HEK293 (cell line): ENCODE data around the gene IDH3B.
A peak's percentile ranks its signal among the peaks of the same experiment; 100 is the strongest.

Experiments
- CTCF ChIA-PET: fragments of 350-600 bp; formaldehyde crosslinking; extraction: SDS; loops from one replicate; lab custom pipeline; 2021; ENCODE audit warnings: antibody characterized with exemption; lab: Yijun Ruan, JAX
- POLR2A ChIA-PET: fragments of 300-600 bp; formaldehyde crosslinking; extraction: SDS; loops from one replicate; lab custom pipeline; 2020; ENCODE audit warnings: antibody characterized with exemption, inconsistent platforms; lab: Yijun Ruan, JAX
- H3K27ac ChIP-seq: fragments of 200-500 bp; sonication (Bioruptor generic); 2 replicates; pipeline ENCODE4 v1.5.1; 2014; ENCODE audit warnings: low read depth, low read length, control low read depth, inconsistent platforms; ENCODE audit errors: extremely low read depth
- H3K36me3 ChIP-seq, 2 experiments: fragments of 200-500 bp in 1 of 2; sonication (Bioruptor generic) in 1 of 2; 1 replicate in 1 of 2; 2 replicates in 1 of 2; pipeline ENCODE4 v1.5.1; 2014 to 2017; ENCODE audit warnings: inconsistent platforms in 2 of 2, low read length in 2 of 2; ENCODE audit not compliant: control insufficient read depth in 2 of 2, insufficient read depth in 1 of 2
- H3K4me1 ChIP-seq: fragments of 200-500 bp; sonication (Bioruptor generic); 2 replicates; pipeline ENCODE4 v1.5.1; 2014; ENCODE audit warnings: mild to moderate bottlenecking, low read length, inconsistent platforms; ENCODE audit not compliant: control insufficient read depth, insufficient read depth
- H3K4me3 ChIP-seq: 2 replicates; pipeline ENCODE4 v1.5.1; 2011; ENCODE audit warnings: low read depth, mild to moderate bottlenecking, control low read depth, low read length, moderate library complexity
- H3K9me3 ChIP-seq: fragments of 200-500 bp; sonication (Bioruptor generic); 2 replicates; pipeline ENCODE4 v1.5.1; 2014; ENCODE audit warnings: low read depth, low read length, inconsistent platforms; ENCODE audit not compliant: control insufficient read depth, insufficient read depth
- ATF2 ChIP-seq: fragments of 450-650 bp; formaldehyde crosslinking; IDR thresholded peaks from 2 replicates; pipeline ENCODE4 v1.5.1; 2016; ENCODE audit warnings: missing biosample characterization, missing genetic modification characterization, low read depth
- GLIS1 ChIP-seq: fragments of 450-650 bp; formaldehyde crosslinking; IDR thresholded peaks from 2 replicates; pipeline ENCODE4 v1.5.1; 2016; ENCODE audit warnings: missing biosample characterization, missing genetic modification characterization
- HOXC10 ChIP-seq: sonication (generic); formaldehyde crosslinking; IDR thresholded peaks from 2 replicates; pipeline ENCODE4 v1.8.1; 2023; ENCODE audit warnings: mild to moderate bottlenecking, missing genetic modification reagents
- OSR2 ChIP-seq: fragments of 450-650 bp; formaldehyde crosslinking; IDR thresholded peaks from 2 replicates; pipeline ENCODE4 v1.5.1; 2016; ENCODE audit warnings: missing biosample characterization, missing genetic modification characterization
- ZBTB17 ChIP-seq: fragments of 450-650 bp; formaldehyde crosslinking; IDR thresholded peaks from 2 replicates; pipeline ENCODE4 v1.5.1; 2016; ENCODE audit warnings: missing biosample characterization, missing genetic modification characterization
- ZFHX2 ChIP-seq: fragments of 450-650 bp; formaldehyde crosslinking; conservative IDR thresholded peaks from 2 replicates; pipeline ENCODE4 v1.5.1; 2016; ENCODE audit warnings: missing biosample characterization, missing genetic modification characterization
- ZIC2 ChIP-seq: fragments of 450-650 bp; formaldehyde crosslinking; IDR thresholded peaks from 2 replicates; pipeline ENCODE4 v1.5.1; 2016; ENCODE audit warnings: missing biosample characterization, missing genetic modification characterization
- ZNF133 ChIP-seq: fragments of 450-650 bp; formaldehyde crosslinking; IDR thresholded peaks from 2 replicates; pipeline ENCODE4 v1.5.1; 2016; ENCODE audit warnings: missing biosample characterization, missing genetic modification characterization
- ZNF274 ChIP-seq, 2 experiments: fragments of 200-500 bp in 1 of 2; fragments of 450-650 bp in 1 of 2; sonication (Bioruptor generic) in 1 of 2; formaldehyde crosslinking in 1 of 2; IDR thresholded peaks; 2 replicates each; pipeline versions ENCODE4 v1.5.1 to v1.6.1; 2014 to 2016; ENCODE audit warnings: borderline replicate concordance in 1 of 2, inconsistent platforms in 1 of 2, low read length in 1 of 2, missing biosample characterization in 1 of 2, missing genetic modification characterization in 1 of 2
- ZNF488 ChIP-seq: fragments of 450-650 bp; formaldehyde crosslinking; IDR thresholded peaks from 2 replicates; pipeline ENCODE4 v1.5.1; 2016; ENCODE audit warnings: missing biosample characterization, missing genetic modification characterization
- ZNF571 ChIP-seq: fragments of 450-650 bp; formaldehyde crosslinking; IDR thresholded peaks from 2 replicates; pipeline ENCODE4 v1.5.0; 2017; ENCODE audit warnings: missing biosample characterization, missing genetic modification characterization
- ZNF623 ChIP-seq: fragments of 450-650 bp; formaldehyde crosslinking; IDR thresholded peaks from 2 replicates; pipeline ENCODE4 v1.5.1; 2016; ENCODE audit warnings: missing biosample characterization, missing genetic modification characterization
- TF ChIP-seq, protein P1 (sequence below): fragments of 450-650 bp; formaldehyde crosslinking; IDR thresholded peaks from 2 replicates; pipeline ENCODE4 v1.5.1; 2016; ENCODE audit warnings: missing biosample characterization, missing genetic modification characterization
- TF ChIP-seq, protein P2 (sequence below): fragments of 450-650 bp; formaldehyde crosslinking; IDR thresholded peaks from 2 replicates; pipeline ENCODE4 v1.5.1; 2016; ENCODE audit warnings: missing biosample characterization, missing genetic modification characterization

The IDH3B gene

GRCh38 chr20:2654831-2655230 lies 9.2 kb downstream of the IDH3B start:
- peaks cover 7% of the 10 kb centered on the region for H3K4me1 ChIP-seq
- POLR2A ChIA-PET = interaction anchor here (1.3 to 6.7 kb wide), 3 partner anchors 12 to 184 kb away, joined by 3 to 133 read pairs (median 4); partner anchors contain the start of genes IDH3B and SNRPB

DNA sequence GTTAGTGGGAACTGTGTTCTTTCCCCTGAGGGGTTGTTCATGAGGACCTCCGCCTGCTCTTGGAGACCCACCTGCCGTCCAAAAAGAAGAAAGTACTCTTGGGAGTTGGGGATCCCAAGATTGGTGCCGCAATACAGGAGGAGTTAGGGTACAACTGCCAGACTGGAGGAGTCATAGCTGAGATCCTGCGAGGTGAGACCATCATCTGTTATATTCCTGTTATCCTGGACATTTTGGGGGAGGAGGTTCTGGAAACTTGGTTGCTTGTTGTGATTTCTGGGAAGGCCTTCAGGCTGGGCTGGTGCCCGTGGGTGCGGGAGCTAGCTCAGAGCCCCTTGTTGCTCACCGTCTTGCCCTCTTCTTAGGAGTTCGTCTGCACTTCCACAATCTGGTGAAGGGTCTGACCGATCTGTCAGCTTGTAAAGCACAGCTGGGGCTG lies 9.6 kb downstream of the IDH3B start:
- TF ChIP-seq ZBTB17 (tag by site-specific recombination) (0 out of 2 replicates have a peak, but pooled peaks have one; percentile 5), ZNF133 (no peak), HOXC10 (CRISPR knock-in tag) (no peak)
- TF ChIP-seq, protein P1, sequence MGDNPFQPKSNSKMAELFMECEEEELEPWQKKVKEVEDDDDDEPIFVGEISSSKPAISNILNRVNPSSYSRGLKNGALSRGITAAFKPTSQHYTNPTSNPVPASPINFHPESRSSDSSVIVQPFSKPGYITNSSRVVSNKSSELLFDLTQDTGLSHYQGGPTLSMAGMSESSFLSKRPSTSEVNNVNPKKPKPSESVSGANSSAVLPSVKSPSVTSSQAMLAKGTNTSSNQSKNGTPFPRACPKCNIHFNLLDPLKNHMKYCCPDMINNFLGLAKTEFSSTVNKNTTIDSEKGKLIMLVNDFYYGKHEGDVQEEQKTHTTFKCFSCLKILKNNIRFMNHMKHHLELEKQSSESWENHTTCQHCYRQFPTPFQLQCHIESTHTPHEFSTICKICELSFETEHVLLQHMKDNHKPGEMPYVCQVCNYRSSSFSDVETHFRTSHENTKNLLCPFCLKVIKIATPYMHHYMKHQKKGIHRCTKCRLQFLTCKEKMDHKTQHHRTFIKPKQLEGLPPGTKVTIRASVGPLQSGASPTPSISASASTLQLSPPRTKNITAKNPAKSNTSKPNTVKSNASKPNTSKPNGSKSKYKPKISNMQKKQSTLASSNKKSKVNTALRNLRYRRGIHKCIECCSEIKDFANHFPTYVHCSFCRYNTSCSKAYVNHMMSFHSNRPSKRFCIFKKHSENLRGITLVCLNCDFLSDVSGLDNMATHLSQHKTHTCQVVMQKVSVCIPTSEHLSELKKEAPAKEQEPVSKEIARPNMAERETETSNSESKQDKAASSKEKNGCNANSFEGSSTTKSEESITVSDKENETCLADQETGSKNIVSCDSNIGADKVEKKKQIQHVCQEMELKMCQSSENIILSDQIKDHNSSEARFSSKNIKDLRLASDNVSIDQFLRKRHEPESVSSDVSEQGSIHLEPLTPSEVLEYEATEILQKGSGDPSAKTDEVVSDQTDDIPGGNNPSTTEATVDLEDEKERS = no peak
- TF ChIP-seq, all 188 proteins: peak for 1
- POLR2A ChIA-PET = interaction anchor here (1.3 to 6.7 kb wide), 3 partner anchors 12 to 184 kb away, joined by 3 to 133 read pairs (median 4); partner anchors contain the start of genes IDH3B and SNRPB

More at GRCh38 chr20:2654831-2655230, 9.2 kb downstream of the IDH3B start:
- CTCF ChIA-PET = interaction anchor here (1.1 to 16.0 kb wide), 3 partner anchors 10 to 133 kb away, joined by 3 to 166 read pairs (median 7); no protein-coding TSS in a partner anchor
- Histone ChIP-seq H3K9me3 (no peaks in the 10 kb centered on the region), H3K27ac (peak overlapping the region; percentile 97), H3K4me3 (no peak overlapping the region; the same call in 1 of the 2 replicates), H3K36me3 (peaks cover 40 to 70% of the 10 kb centered on the region in 2 experiments)
- TF ChIP-seq ZNF274 (IDR thresholded peaks at IDR 0.05; ENCODE audit: low read length) (no peak), ZNF274 (tag by site-specific recombination; IDR thresholded peaks at IDR 0.05; ENCODE audit: borderline replicate concordance) (no peak), ZNF571 (no peak), ZNF623 (no peak), OSR2 (tag by site-specific recombination) (no peak), ATF2 (tag by site-specific recombination) (no peak)
- TF ChIP-seq, protein P2, sequence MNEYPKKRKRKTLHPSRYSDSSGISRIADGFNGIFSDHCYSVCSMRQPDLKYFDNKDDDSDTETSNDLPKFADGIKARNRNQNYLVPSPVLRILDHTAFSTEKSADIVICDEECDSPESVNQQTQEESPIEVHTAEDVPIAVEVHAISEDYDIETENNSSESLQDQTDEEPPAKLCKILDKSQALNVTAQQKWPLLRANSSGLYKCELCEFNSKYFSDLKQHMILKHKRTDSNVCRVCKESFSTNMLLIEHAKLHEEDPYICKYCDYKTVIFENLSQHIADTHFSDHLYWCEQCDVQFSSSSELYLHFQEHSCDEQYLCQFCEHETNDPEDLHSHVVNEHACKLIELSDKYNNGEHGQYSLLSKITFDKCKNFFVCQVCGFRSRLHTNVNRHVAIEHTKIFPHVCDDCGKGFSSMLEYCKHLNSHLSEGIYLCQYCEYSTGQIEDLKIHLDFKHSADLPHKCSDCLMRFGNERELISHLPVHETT = no peak

DNA sequence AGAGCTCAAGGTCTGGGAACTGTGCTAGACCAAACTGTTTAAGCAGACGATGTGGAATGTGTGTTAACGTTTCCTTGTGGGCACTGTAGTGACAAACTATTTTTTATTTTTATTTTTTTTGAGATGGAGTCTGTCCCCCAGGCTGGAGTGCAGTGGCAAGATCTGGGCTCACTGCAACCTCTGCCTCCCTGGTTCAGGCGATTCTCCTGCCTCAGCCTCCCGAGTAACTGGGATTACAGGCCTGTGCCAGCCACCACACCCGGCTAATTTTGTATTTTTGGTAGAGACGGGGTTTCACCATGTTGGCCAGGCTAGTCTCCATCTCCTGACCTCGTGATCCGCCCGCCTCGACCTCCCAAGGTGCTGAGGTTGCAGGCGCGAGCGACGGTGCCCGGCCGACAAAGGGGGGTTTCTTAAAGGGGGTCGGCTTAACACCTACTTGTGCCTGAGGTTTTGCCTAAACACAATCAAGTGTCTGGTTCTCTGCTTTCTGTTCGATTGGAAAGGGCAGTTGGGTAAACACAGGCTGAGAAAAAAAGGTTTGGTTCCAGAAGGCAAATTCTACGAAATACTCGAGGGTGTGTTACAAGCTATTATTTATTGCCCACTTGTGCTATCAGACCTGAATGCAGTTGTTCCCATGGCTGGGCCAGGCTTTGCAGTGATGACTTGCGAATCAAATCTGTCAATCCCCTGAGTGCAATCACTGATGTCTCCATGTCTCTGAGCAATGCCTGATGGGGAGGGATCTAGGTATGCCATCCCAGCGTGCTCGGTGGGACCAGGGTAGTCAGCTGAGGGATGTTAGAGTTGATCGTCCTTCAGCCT lies 10.2 kb downstream of the IDH3B start:
- H3K36me3 ChIP-seq = peaks cover 37 to 59% of the 10 kb centered on the region in 2 experiments
- CTCF ChIA-PET = interaction anchor here (0.5 to 16.0 kb wide), 7 partner anchors 9 to 200 kb away, joined by 3 to 166 read pairs (median 3); no protein-coding TSS in a partner anchor
- H3K4me3 ChIP-seq = peak overlapping the region; percentile 84
- TF ChIP-seq ZIC2 = no peak
- no peak for TF ChIP-seq ZFHX2 (tag by site-specific recombination)
- TF ChIP-seq ZNF488 (tag by site-specific recombination) = 0 out of 2 replicates have a peak, but pooled peaks have one; percentile 19
- peak; percentile 78 for TF ChIP-seq ZBTB17 (tag by site-specific recombination)
- TF ChIP-seq GLIS1 (tag by site-specific recombination) = peak; percentile 59
- POLR2A ChIA-PET = interaction anchor here (1.0 to 6.7 kb wide), 9 partner anchors 10 to 183 kb away, joined by 3 to 133 read pairs (median 7); partner anchors contain the start of genes IDH3B and SNRPB
- H3K9me3 ChIP-seq = no peaks in the 10 kb centered on the region
- H3K4me1 ChIP-seq = peaks cover 7% of the 10 kb centered on the region
- peak overlapping the region; percentile 97 for H3K27ac ChIP-seq

More for the DNA sequence above, 9.6 kb downstream of the IDH3B start:
- H3K4me1 ChIP-seq = peaks cover 7% of the 10 kb centered on the region
- H3K27ac ChIP-seq = peak overlapping the region; percentile 97
- CTCF ChIA-PET = interaction anchor here (0.8 to 16.0 kb wide), 4 partner anchors 10 to 133 kb away, joined by 3 to 166 read pairs (median 5); no protein-coding TSS in a partner anchor
- H3K9me3 ChIP-seq = no peaks in the 10 kb centered on the region
- H3K4me3 ChIP-seq = peak overlapping the region; percentile 84
- H3K36me3 ChIP-seq = peaks cover 37 to 66% of the 10 kb centered on the region in 2 experiments
